RPMI7951 (cell line): ENCODE data around the gene POFUT2. TPM values are rescaled to one million over a fixed set of nuclear protein-coding genes. Genes with fewer than 3 reads are reported as not detected.

ENCODE experiments used
- DNase-seq: peaks from one replicate; pipeline ENCODE4 v3.0.0-alpha.2; 2012; ENCODE audit warnings: low read depth
- total RNA-seq: library from RNA; depleted of rRNA; stranded (reverse); fragments of >200 nt; shearing (Covaris generic); gene quantifications from 2 replicates; pipeline ENCODE4 v1.2.3, GENCODE V29; 2014

POFUT2 gene
- total RNA-seq, 1 experiment from 2014 or later = 24.6 TPM

DNA sequence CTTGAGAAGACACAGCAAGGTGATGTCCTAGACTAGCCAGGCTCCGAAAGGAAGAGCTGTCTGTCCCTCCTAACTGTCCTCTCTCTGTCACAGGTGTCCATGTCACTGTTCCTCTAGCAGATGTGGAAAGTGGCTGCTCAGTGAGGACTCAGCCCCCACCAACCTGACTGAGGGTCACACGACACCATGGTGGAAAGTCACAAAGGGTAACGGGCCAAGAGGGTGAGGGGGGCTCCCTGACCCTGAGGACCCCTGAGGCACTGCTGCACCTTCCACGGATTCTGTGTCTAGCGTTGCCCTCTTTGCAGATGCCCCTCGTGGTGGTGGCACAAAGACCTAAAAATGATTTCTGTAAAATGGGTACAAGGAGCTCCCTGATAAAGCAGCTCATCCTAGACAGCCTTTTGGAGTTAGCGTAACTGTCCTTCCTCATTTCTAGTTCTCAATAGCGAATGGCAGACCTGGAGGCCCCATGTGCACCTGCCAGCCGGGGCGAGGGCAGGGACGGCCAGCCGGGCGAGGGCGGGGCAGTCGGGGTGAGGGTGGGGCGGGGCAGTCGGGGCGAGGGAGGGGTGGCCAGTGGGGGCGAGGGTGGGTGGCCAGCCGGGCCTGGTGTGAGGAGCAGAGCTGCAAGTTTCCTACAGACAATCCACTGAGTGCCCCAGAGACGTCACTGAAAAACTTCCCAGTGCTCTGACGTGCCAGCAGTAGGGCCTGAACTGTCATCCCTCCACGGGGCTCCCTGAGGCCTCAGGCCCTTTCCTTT, 23.4 kb downstream of the POFUT2 start:
- no peak for DNase-seq

DNA sequence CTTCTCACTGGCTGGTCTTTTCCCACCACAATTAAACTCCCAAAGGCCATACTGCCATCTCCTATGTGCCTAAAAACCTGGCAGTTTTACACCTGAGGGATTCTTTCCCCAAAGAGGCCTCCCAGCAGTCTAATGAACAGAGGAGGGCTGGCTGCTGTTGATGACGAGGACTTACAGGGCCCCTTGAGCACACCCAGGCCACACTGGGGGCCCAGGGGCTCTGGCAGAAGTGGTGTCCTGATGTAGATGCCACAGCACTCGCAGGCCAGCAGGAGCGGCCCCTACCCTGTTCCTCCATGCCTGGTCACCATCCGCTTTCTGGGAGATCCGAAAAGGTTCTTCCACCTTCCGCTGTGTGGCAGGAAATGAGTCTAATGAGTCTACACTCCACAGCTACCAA, 24.2 kb downstream of the POFUT2 start:
- DNase-seq = no peak

DNA sequence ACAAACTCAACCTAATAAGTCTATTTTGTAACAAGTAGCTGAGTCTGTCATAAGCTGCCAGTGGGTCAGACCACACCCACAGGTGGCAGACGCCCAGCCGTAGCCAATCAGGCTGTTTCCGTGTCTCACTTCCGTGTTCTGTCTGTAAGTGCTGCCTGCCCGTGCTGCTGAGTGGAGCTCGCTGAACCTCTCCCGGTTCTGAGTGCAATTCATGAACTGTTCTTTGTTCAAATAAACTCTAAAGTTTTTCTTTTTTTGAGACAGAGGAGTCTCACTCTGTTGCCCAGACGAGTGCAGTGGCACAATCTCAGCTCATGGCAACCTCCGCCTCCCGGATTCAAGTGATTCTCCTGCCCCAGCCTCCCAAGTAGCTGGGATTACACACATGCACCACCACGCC, 25.1 kb downstream of the POFUT2 start:
- DNase-seq = no peak

DNA sequence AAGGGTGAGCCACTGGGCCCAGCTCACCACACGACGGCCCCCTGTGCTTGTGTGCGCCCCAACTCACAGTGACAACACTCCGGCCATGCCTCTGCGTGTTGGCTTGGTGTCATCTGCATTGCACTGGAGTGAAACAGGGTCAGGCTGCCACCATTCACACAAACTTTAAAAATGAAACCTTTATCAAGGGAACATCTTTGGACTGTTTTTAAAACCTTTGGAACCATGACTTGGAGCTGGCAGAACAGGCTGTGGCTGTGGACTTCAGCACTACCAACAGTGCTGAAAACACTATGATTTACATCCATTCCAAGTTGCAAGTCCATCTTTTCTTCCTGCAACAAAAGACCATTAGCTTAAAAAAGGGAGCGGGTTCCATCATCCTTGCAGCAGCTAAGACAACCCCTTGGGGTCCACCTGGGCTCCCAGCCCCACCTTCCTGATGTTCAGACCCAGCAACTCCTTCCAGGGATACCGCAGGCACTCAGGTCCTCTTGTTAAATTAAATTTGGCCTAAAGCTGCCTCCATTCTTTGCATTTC, 25.6 kb downstream of the POFUT2 start:
- no peak for DNase-seq

DNA sequence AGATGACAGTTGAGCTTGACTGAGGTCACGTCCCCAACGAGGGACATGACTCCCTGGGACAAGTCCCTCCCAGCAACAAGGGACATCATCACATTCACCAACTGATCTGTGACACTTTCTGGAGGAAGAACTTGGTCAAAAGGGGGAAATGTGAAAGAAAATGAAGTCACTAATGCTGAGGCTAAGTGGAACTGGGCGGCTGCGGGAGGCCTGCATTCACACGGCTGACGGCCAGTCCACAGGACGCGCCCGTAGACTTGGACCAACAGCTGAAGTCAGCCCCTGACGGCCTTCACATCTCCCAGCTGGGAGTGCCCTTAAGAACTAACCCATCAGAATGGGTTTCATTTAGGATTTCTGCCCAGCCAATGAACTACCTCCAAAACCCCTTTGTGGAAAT, 26.6 kb downstream of the POFUT2 start:
- DNase-seq = no peak

DNA sequence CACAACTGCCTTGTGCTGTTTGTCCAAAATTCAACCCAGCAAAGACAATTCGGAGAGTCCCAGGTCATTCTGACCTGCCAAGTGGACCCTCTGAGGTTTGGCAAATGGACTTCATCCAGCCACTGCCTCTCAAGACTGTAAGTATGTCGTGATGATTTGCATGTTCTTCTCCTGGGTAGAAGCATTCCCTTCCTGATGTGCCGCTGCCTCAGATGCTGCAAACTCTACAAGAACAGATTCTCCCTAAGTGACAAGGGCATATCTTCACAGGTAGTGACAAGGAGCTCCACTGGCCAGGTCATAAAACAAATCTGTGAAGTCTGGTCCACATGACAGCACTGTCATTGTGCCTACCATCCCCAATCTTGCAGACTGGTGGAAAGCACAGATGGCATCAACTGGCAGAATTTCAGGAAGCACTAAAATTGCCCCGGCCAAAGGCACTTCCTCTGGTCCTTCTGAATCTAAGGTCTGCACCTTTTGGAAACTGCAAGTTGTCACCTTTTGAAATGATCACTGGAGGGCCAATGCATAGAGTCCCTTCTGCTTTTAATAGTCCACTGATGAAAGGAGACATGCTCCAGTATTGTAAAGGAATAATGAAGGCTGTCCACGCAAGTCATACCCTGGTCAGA, 27.4 kb downstream of the POFUT2 start:
- DNase-seq = no peak

DNA sequence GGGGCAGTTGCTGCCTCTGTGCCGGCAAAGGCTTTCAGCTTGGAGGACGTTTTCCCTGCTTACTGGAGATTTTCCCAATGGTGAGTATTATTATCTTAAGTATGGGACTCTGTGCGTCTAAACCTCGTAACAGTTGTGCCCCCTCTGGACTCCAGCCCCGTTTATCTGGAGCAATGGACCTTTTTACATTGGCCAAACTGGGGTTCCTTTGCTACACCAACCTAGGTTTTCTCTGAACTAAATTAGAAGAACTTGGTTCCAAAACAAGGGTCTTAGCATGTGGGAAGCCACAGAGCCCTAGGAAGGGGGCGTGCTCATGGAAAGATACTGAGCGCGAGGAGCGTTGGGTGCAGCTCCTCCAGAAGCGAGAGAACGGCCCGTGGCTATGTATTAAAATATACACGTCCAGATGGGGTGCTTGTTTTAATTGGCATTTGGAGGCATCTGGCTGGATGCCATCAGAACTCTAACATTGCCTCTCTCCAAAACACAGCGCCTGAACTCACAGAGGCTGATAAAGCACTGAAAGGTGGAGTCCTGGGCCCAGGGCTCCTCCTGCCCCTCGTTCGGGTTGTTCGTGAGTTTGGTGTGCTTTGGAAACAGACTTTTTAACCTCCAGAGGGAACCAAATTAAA, 28.4 kb downstream of the POFUT2 start:
- no peak for DNase-seq

DNA sequence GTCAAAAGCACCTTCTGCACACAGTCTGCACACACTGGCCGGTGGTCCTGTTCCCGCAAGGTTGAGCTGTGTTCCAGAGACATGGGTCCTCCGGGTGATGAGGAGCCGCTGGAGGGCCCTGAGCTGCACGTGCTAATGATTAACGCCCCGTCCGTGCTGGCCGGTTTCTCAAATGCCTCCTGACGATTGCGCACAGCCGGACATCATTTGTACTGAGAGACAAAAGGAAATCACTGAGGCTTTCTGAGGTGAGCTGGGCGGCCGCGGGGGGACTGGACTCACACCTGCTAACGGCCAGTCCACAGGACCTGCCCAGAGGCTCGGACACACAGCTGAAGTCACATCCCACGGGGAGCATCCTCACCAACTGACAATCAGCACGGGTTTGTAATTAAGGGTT, 29.2 kb downstream of the POFUT2 start:
- DNase-seq = no peak

DNA sequence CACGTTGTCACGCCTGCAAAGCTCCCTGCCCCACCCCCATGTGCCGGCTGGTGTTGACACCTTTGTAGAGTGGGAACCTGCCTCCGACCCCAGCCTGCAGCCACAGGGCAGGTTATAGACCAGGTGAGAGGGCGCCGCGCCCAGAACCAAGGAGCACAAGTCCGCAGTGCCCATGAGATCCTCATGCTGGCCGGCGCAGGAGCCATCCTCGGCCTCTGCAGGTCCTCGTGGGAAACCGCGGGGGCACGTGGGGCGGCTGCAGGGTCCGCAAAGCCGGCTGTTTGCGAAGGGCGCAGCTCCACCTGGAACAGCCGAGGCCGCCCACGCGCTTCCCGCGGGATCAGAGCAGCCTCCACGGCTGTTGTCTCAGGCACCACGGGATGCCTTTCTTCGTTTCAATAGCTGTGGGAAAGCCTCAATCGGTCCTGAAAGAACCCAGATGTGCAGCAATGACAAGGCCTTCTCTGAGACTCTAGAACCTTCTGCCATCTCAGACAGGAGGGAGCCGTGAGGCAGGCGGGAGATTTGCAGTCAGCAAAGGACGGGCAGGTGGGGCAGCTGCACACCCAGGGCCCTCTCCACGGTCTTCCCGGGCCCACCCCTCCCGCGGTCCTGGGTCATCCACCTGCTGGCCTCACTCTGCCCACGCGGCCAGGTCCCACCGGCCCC, 29.9 kb downstream of the POFUT2 start:
- no peak for DNase-seq

DNA sequence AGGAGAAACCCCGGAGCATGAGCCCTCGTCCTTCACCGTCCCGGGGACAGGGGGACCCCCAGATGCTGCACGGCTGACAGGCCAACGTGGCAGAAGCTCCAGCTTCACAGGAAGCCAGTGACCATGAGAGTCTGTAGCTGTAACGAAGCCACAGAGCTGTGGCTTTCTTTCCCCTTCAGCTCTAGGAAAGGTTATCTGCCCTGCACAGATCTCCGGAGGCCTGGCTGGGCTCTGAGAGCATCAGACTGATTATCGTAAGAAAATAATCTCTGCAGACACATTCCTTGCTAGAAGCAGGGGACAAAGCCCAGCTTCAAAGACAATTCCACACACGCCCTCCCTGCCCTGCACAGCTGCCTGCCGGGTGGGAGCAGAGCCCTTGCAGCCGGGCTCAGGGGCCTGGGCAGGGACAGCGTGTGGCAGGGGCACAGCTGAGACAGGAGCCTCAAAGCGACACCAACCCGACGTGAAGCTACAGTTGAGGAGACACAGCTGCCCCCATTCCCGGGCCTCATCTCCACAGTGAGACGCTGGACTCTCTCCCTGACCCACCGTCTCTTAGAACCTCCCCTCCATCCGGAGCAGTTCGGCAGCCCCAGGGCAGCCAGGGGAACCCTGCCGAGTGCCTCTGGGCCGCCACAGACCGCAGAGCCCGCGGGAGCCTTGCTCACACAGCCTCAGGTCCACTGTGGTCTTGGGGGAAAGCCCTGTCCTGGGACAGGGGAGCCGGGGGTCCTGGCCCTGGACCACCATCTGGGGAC, 30.6 kb downstream of the POFUT2 start:
- no peak for DNase-seq

DNA sequence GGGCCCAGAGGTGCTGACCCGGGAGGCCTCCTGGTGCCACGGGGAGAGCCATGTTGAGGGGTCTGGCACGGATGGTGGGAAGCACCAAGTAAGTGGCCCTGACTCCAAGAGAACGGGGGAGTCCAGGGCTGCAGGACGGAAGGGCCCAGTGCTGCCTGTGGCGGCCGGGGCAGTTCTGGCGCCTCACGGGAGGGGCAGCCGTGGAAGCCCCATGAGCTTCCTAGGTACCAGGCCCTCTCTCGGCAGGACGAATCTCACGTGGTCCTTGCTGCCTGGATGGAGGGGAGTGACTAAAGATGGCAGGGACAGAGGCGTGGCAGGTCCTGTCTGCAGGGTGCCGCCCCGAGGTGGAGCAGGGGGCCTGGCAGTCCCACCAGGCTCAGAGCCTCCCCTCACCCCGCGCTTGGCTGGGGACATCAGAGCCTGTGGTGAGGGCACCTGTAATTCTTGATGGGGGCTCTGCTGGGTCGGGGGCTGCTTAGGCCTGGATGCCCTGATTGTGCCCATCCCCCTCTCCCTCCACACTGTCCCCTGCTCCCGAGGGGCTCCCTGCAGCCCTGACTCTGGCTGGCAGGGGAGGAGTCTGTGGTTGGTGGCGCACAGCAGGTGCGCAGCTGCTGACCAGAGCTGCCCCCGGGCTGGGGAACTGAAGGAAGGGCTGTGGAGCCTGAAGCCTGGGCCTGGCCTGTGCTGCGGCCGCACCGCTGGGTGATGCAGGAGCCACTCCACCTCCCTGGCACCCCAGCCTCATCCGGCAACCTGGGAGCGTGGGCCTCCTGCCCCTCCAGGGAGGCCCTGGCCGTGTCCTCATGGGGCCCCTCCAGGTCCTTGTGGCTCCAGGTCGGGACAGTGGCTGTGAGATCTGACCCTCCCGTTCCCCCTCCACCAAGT, 31.4 kb downstream of the POFUT2 start:
- DNase-seq = no peak

DNA sequence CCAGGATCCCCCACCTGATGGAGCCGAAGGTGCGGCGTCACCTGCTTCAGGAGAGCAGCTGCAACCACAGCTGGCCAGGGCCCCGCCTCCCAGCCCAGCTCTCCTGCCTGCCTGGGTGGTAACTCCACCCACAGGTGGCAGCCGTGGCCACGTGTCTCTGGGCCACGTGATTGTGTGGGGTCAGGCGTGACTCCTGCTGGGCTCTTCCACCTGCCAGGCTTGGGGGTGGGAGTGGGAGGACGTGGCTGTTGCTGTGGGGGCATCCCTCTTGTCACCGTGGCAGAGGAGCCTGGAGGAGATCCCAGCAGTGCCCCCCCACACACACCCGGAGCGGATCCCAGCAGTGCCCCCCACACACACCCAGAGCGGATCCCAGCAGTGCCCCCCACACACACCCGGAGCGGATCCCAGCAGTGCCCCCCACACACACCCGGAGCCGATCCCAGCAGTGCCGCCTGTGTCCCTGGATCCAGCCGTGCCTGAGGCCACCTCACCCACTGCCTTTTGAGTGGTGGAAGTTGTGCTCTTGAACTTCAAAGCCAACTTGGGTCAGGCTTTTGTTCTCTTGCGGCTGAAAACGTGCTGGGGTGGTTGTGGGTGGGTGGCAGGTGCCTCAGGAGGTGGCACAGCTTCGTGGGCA, 32.2 kb downstream of the POFUT2 start:
- DNase-seq = no peak

DNA sequence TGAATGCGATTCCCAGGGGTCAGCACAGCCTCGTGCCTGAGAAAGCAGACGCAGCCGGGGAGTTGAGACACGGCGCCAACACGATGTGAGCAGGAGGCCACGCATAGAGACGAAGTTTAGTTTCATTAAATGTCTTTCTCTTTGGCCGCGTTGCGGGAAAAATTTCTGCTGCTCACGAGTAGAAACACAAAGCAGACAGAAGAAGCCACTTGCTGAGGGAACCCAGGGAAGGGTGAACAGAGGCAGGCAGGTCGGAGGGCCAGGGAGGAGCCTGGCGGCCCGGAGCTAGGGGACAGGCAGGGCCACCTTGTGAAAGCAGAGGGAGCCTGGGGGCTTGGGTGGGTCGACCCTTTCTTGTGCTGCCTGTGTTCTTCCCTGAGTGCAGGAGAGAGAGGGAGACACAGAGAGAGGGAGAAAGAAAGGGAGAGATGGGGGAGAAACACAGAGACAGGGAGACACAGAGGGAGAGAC, 33.2 kb downstream of the POFUT2 start:
- no peak for DNase-seq

DNA sequence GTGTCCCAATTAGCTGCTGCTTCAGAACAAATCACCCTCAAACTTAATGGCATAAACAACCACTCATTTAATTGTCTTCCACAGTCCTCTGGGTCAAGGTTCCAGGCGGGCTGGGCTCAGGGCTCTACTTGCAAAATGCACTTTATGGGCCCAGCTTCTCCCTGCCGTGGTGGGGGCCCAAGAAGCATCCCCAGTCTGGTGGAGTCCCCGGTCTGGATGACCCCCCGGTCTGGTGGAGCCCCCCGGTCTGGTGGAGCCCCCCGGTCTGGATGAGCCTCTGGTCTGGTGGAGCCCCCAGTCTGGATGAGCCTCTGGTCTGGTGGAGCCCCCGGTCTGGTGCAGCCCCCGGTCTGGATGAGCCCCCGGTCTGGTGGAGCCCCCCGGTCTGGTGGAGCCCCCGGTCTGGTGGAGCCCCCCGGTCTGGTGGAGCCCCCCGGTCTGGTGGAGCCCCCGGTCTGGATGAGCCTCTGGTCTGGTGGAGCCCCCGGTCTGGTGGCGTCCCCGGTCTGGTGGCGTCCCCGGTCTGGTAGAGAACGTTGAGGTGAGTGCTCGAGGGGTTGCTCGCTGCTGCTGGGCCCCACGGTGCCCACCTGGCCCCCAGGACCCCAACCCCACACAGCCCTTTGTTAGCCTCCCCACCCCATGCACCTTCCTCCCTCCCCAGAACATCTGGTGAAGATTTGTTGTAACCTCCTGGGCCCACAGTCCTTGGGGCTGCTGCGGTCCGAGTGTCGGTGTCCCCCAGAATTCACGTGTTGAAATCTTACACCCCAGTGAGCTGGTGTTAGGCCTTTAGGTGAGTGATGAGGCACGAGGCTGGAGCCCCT, 33.8 kb downstream of the POFUT2 start:
- DNase-seq = no peak

DNA sequence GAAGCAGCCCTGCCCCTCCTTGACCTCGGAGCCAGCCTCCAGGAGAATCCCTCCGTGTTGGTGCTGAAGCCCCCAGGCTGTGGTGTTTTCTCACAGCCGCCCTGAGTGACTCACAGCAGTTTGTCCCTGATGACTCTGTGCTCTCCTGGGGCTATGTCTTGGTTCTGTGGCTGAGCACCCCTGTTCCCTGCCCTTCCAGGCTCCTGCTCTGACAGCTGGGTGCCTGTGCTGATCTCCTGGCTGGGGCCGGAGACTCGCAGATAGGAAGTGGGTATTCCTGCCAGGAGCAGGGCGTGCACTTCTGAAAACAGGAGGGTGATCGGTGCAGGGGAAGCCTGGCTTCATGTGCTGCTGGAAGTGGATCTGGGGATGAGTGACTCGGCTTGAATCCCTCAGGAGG, 34.5 kb downstream of the POFUT2 start:
- peak; percentile 81 for DNase-seq

DNA sequence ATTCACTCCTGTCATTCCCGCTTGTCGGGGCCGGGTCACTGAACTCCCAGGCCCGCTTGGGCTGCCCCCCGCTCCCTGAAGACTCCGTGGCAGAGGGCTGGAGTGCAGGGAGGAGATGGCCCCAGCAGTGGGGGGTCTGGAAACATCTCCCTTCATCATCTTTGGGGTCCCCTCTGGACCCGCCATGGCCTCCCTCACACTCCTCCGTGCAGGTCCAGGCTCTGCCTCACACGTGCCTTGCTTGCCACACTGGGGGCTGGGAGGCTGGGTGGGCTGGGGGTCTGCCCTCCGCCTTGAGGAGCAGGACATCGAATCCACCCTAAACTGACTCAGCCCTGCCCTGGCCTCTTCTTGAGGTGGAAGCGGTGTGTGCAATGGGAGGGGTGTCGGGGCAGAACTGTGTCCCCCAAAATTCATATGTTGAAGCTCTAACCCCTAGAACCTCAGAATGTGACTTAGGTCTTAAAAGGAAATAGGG, 35.2 kb downstream of the POFUT2 start:
- no peak for DNase-seq

DNA sequence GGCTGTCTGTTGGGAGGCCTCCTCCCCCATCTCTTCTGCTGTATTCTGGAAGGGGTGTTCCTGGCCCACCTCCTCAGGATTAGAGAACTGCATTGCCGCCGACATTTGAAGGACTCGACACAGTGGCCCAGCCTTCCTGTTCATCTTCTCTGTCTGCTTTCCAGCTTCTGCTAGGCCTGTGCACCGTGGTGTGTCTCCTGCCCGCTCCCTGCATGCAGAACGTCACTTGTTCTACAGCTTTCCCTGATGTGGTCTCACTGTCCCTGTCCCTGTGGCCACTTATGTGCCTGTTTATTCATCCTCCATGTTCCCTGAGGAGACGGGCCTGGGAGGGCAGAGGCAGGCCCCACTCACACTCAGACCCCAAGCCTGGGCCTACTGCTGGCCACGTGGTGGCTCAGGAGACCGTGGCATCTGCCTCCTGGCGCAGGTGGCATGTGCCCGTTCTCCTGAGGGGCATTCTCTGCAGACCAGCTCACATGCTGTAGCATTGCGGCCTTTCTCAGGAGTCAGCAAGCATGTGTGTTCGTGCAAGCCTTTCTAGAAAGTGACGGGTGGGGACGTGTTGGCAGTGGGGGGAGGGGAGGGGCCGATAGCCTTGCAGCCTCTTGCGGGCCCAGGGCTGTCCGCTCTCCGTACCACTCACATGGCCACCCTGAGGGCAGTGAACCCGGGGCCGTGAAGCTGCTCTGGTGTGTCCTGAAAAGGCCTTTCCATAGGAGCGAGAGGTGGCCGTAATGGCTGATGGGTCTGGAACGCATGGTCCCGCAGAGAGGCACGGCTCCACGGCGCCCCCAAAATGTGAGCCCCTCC, 35.9 kb downstream of the POFUT2 start:
- DNase-seq = no peak
